Measurements from ENCODE around the gene SPECC1.
"Not testable (repeated sequence)": the region's sequence is repeated elsewhere in the genome, so short reads cannot be mapped to it uniquely, and the experiment has no call there.

The SPECC1 gene

DNA sequence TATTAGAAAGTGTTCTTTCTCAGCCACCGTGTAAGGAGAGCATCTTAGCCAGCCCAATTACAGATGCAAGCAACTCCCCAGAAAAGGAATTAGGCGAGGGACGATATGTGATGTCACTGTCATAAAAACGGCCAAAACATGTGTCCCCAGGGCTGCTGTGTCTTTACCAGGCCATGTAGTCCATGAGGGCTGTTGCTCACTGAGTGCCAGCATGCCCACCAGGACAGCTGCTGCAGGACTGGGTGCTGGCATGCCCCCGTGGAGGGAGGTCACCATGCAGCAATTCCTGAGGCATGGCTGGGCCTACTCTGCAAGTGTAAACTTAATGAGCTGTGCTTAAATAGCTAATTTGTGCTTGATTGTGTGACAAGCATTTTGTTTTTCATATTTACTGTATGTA is 301.3 kb downstream of the SPECC1 start:
- no peak for DNase-seq (ENCODE audit: low read depth in 2 of 2)

- no peak for DNase-seq (ENCODE audit: low read depth in 2 of 2)
Measured at GRCh38 chr17:20313306-20313705, 304.1 kb downstream of the SPECC1 start.

DNA sequence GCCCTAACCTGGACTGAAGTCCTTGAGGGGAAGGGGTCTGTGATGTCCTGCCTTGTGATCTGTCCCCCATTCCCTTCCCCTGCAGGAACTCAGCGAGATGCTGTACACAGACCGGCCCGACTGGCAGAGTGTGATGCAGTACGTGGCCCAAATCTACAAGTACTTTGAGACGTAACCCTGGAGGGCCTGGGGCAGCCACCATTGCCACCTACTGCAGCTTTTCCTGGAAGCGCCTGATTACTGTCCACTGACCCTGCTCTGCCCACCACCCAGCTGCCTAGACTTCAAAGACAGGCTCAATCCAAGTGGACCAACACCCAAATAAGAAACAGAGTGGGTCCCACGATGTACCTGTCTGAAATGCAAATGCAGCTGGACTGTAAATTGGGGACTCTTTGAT is 304.7 kb downstream of the SPECC1 start:
- no peak for DNase-seq (ENCODE audit: low read depth in 2 of 2)

DNA sequence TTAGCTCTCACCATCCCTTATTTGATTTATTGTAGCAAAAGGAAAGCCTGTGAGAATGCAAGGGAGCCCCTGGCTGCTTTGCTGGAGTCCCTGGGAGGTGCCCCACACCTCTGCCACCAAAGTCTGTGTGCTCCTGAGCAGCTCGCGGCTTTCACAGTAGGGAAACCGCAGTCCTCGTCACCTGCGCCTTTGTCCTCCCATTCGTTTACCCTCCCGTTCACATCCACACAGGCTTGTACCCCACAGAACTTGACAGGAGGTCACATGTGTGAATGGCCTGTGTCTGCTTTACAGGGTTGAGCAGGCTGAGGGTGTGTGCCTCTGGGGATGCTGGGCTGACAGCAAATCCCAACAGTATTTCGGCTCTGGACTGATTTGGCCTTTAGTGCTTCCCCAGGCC is 305.7 kb downstream of the SPECC1 start:
- DNase-seq (ENCODE audit: low read depth in 2 of 2): no peak

- DNase-seq (ENCODE audit: low read depth in 2 of 2): no peak
Measured at GRCh38 chr17:20315311-20315710, 306.2 kb downstream of the SPECC1 start.

DNA sequence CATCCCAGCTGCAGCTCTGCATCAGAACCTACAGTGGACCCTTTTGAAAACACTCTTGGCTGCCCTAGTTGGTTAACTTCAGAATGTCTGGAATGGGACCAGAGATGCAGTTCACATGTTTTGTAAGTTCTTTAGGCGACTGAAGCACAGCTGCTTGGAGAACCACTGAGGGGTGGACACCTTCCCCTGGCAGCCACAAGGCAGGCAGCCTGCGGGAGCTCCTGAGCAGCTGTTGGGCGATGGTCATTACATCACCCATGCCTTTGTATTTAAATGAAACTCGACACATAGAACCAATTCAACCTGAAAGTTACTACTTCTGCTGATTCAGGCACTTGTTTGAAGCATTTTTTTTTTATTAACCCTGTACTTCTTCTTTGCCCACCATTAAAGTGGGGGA is 306.7 kb downstream of the SPECC1 start:
- DNase-seq (ENCODE audit: low read depth in 2 of 2): no peak

- DNase-seq (ENCODE audit: low read depth in 2 of 2): peak; percentile 62 to 72
Measured at GRCh38 chr17:20320535-20321229, 311.5 kb downstream of the SPECC1 start.

DNA sequence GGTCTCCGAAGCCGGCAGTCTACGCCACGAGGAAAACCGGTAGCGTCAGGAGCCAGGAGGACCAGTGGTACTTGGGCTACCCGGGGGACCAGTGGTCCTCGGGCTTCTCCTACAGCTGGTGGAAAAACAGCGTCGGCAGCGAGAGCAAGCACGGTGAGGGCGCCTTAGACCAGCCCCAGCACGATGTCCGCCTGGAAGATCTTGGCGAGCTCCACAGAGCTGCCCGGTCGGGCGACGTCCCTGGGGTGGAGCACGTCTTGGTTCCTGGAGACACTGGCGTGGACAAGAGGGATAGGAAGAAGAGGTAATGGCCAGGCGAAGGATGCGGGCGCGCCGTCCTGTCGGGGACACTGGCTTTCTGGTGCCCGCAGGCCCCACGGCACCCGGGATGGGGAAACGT is 312.2 kb downstream of the SPECC1 start:
- DNase-seq (ENCODE audit: low read depth in 2 of 2): not testable (repeated sequence)

DNA sequence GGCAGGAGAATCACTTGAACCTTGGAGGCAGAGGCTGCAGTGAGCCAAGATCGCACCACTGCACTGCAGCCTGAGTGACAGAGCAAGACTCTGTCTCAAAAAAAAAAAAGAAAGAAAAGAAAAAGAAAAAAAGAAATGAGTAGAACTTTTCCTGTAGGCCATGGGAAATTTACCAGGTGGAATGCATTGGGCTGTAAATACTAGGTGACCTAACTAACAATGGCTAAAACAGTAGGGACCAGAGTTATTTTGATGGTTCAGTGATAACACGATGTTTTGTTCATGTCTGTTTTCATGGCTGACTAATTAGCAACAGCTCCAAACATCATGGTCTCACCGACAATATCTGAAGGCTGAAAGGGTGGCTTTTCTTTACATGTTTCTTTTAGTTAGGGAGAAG is 318.6 kb downstream of the SPECC1 start:
- DNase-seq (ENCODE audit: low read depth in 2 of 2): not testable (repeated sequence)

GRCh38 chr17:20351405-20351804 is 342.2 kb downstream of the SPECC1 start:
- not testable (repeated sequence) for DNase-seq (ENCODE audit: low read depth in 2 of 2)

DNA sequence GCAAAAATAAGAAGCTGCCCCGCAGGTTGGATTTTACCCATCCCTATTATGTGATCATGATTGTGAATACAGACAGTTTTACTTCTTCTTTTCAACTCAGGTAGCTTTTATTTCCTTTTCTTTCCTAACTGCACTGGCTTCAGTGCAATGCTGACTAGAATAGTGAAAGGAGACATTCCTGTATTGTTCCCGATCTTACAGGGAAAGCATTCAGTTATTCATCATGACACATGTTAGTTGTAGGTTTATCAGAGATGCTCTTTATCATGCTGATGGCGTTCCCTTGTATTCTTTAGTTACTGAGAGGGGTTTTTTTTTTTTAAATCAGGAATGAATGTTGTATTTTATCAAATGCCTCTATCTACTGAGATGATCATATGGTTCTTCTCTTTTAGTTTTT is 343.4 kb downstream of the SPECC1 start:
- not testable (repeated sequence) for DNase-seq (ENCODE audit: low read depth in 2 of 2)

DNA sequence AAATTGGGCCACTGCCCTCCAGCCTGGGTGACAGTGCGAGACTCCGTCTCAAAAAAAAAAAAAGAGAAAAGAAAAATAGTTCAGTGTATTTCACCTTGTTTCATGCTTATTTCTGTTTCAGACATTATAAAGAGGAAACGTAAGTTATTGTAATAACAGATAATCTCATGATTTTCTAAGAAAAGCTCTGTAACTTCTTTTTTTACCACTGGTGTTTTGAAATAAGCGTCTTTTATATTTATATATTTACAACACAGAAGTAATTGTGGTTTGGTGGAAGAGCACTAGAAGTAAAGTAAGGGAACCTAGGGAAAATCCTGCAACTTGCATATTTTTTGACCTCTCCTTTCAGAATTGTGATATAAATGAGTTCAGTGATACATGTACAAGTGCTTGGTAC is 354.7 kb downstream of the SPECC1 start:
- DNase-seq (ENCODE audit: low read depth in 2 of 2): not testable (repeated sequence)

Data from stimulated activated CD8-positive, alpha-beta memory T cell treated with anti-CD3 and anti-CD28 coated beads, Interleukin-15, amount 100 ng/mL, for 48 hours (primary cell).